NCI-H1092 (cell line): Measurements from ENCODE around the gene FURIN.
"Not testable (repeated sequence)": the region's sequence is repeated elsewhere in the genome, so short reads cannot be mapped to it uniquely, and the experiment has no call there.

Source experiments
- DNase-seq: peaks from one replicate; lab custom pipeline; 2025; lab: John Stamatoyannopoulos, UW

The FURIN gene

DNA sequence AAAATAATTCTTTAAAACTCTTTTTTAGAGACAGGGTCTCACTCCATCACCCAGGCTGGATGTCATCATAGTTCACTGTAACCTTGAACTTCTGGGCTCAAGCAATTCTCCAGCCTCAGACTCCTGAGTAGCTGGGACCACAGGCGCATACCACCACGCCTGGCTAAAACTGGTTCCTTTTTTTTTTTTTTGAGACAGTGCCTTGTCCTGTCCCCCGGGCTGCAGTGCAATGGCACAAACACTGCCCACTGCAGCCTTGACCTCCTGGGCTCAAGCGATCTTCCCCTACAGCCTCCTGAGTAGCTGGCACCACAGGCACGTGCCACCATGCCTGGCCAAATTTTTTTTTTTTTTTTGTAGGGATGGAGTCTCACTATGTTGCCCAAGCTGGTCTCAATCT, 23.7 kb upstream of the FURIN start:
- DNase-seq = no peak

DNA sequence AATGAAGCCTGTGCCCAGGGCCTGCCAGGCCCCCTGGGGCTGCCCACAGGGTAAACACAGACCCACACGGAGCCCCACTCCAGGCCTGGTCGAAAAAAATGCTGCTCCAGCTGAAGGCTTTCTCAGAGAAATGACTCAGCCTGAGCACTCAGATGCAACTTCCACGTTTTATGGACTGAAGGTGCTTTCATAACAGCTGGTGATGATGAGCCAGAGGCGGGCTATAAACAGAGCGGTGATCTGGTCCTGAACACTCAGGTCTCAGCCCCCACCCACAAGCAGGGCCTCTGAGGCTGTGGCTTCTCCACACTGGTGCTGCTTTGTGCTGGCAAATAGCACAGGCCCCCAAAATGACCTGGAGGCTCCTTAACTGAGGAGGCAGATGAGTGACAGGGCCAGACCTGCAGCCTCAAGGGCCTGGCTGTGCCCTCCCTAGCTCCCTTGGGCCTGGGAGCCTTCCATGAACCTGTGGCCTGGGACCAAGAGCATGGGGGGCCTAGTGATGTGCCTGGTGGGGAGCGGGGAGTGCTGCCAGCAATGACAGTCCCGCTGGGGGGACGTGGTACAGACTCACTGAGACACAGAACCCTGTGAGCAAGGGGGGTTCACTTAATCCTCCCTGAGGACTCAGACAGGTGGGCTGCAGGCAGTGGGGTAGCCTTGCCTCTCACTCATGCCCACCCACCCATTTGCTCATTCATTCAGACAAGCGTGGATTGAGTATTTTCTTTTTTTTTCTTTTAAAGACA, 23.0 kb upstream of the FURIN start:
- no peak for DNase-seq

DNA sequence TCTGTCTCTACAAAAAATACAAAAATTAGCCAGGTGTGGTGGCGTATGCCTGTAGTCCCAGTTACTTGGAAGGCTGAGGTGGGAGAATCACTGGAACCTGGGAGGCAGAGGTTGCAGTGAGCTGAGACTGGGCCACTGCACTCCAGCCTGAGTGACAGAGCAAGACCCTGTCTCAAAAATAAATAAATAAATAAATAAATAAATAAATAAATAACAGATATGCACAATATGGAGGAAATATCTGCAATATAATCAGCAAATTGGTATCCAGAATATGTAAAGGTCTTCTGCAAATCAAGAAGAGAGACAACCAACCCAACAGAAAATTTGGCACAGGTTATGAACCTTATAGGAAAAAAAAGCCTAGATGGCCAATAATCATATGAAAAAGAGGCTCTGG, 19.0 kb upstream of the FURIN start:
- DNase-seq = not testable (repeated sequence)

DNA sequence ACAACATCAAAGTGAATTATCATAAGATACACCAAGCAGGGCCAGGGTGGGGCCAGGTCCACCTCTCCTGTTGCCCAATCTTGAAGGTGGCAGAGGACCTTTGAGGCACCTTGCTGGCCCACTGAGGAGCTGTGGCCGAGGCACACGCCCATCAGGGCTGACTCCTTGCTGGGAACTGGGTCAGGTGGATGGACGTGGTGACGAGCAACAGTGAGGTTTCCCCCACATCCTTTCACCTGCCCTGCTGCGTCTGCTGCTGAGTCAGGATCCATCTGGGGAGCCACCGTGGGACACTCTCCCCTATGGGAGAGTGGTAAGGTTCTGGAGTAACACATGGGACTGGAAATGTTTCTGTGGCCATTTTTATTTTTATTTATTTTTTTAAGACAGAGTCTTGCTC, 17.3 kb upstream of the FURIN start:
- DNase-seq = no peak

DNA sequence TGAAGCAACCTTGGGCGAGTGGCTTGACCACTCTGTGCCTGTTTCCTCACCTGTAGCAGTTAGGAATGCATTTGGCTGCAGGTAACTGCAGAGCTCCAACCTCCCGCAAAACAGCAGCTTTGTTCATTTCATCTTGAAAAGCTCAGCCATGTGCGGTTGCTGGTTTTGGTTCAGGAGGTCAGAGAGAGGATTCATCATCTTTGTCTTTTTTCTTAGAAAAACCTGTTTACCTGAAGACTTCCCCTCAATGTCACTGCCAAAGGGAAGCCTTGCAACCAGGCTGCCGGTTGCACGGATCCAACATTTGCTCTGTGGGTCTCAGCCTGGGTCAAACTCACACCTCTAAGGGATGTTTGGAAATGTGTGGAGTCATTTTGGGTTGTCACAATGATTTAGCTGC, 16.4 kb upstream of the FURIN start:
- no peak for DNase-seq

DNA sequence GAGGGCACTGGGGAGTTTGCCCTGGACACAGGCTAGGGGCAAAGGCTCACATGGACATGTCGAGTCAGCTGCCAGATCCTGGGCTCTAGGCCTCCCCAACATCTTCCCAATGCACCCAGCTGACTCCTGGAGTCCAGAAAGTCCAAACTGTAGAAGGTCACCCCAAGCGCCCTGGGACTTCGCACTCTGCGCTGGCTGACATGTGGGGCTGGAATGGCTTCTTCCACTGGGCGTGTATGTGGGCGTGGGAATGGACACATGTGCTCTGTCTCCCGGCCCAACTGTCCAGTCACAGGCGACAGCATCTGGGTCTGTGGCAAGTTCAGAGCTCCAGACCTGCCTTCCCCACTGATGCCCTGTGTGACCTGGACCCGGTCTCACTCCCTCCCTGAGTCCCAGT, 13.2 kb upstream of the FURIN start:
- no peak for DNase-seq

DNA sequence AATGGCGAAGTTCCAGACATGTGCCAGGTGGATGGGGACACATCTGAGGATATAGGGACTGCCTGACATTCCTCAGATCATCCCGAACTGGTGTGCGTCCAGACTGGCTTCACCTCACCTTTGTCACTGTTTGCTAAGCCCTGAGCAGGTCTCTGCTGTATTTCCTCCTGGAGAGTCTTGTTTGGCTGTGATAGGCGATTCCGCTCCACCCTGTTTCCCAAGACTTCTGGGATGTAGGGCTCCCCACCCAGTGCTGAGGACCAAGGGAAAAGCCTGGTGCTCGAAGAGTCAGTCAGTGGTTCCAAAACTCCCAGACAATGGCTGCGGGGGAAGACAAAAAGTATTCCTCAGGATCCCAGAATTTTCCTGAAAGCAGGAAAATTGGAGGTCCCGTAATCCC, 11.1 kb upstream of the FURIN start:
- DNase-seq = no peak

DNA sequence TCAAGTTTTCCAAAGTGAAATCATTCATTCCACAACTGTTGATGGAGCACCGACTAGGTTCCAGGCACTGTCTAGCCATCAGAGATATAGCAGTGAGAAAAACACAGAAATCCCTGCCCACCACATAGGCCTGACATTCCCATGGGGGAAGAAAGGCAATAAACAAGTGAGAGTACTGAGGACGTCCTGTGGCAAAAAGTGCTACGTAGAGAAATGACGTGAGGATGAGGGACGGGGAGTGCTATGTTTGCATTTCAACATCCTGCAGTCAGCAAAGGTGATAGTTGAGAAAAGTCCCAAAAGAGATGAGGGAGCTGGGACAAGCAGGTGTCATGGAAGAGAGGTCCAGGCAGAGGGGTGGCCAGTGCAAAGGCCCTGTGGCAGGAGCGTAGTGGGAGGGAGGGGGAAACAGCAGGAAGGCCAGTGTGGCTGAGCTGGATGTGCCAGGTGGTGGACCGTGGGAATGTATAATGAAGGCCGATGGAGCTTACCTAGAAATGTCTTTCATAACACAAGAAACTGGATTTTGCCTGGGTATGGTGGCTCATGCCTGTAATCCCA, 10.4 kb upstream of the FURIN start:
- DNase-seq = no peak

DNA sequence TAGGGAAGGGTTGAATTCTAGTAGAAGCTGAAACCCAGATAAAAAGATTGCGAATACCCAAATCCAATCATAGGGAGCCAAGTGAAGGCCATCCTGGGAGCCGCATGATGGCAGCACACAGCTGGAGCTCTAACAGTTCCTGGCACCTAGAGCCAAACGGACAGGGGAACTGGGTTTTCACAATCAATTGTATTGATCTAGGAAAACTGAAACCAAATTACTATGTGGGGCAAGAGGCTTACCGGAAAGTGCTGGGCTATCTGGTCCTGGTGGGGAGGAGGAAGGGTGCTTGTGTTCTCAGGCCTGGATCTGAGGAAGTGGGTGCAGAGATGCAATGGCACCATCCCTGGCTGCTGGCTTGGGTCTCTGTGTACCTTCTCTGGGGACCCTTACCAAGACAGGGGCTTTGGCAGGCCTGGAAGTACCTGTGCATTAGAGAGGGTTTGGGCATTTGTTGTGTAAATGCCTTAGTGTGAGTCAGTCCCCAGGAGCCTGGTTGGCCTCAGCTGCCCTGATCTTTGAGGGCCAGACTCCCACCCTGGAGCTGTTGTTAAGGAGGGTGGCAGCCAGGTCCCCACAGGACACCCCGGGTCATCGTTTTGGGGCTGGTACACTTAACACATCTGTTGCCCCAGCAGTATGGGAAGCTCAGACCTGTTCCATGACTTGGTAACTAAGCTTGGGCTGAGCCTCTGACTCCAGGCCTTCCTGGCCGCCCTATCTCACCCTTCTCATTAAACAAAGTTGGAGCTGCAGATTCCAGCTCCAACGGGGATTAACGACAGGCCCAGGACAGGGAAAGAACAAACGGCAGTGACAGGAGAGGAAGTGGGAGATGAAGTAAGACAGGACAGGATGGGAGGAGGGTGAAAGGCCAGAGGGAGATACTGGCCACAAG, 8.9 kb upstream of the FURIN start:
- no peak for DNase-seq

DNA sequence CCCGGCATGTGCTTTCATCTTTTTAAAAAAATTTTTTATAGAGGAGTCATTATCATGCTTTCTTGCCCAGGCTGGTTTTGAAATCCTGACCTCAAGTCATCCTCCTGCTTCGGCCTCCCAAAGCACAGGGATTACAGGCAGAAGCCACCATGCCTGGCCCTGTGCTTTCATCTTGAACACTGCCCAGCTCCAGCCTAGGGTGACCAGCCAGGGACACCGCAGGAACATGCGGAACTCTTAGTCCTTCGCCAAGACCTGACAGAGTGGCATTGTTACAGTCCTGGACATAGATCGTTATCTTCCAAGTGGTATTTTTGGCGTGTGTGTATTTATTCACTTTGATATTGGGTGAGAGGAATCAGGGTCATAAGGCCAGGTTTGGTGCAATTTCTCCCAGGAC, 7.9 kb upstream of the FURIN start:
- DNase-seq = no peak

DNA sequence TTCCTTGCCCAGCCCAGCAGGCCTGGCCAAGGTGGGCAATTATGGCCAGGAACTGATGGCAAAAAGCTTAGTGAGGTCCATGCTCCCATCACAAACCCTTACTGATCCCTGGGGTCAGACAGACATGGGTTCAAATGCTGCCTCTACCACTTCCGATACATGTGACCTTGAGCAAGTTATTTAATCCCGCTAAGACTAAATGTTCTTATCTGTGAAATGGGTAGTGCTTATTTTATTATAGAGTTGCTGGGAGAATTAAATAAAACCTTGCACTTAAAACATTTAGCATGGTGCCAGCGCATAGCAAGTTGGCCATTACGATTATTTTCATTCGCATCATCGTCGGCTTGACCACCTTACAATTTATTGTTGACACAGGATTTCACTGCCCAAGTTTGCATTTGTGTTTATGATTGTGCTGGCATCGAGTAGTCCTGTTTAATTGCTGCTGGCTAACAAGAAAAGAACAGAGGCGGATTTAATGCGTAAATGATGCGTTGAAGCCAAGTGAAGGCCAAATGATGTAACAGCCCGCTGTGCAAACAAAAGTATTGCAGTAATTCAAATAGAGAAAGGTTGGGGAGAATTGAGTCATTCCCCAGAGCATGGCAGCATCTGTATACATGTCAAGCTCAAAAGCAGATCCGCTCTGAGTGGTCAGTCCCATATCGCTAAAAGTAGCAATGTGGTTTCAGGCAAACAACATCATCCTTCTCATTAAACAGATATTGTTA, 7.3 kb upstream of the FURIN start:
- DNase-seq = peak; percentile 48

DNA sequence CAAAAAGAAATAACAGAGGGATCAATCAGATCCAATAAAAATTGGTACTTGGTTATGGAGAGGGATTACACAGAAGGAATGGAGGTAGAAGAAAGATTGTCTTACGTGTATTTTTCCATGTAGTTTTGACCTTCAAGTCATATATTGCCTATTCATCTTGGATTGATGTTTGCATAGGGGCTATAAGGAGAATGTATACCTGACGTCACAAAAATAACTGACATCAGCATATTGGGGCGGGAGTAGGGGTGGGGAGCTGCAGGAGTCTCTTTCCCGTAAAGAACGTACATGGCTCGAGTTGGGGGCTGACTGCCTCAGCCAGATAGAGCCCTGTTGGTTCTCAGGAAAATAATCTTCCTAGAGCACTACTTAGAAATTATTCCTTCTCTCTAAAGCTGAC, 5.9 kb upstream of the FURIN start:
- DNase-seq = no peak

DNA sequence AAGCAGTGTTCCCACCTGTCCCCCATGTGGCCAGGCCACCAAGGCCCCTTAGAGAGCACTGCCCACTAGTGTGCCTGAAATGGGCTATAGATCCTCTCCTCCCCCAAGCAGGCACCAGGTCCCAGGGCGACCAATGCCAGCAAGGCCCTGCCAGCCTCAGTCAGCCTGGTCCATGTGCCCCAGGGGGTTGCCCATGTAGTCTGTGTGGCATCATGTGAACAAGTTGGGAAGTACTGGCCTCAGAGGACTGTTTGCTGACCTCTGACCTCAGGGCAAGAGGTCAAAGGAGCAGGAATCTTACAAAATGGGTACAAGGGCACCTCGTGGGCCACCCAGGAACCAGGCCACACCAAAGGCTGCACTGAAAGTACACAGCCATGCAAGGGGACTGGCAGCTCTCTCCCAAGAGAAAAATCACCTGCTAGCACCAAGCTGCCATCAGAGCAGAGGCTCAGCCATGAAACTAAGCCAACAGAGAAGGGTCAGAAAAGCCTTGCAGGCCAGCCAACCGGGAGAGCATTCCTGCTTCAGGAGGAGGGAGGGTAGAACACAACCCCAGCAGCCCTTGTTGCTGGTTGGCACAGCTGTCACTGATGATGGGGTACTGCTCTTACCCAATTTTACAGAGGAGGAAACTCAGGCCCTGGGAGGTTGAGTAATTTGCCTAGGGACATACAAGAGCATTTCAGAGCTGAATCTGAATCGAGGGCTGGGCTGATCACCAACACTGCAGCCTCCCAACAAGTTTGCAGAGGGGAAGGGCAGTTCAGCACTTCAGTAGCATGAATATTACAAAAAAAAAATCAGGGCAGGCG, 5.2 kb upstream of the FURIN start:
- no peak for DNase-seq

DNA sequence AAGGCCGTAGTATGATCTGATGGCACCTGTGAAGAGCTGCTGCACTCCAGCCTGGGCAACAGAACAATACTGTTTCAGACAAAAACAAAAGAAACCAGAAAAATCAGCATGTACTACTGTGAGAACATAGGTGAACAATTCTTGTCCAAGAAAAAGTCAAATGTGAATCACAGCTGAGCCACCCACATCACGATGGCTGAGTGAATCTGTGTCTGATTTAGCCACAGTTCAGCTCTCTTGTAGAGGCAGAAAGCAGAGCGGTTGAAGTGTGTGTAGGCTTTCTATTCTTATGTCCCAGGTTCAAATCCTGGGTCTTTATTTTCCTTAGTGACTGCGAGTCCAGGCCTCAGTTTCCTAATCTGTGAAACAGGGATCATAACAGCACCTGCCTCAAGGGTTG, 4.4 kb upstream of the FURIN start:
- DNase-seq = no peak

DNA sequence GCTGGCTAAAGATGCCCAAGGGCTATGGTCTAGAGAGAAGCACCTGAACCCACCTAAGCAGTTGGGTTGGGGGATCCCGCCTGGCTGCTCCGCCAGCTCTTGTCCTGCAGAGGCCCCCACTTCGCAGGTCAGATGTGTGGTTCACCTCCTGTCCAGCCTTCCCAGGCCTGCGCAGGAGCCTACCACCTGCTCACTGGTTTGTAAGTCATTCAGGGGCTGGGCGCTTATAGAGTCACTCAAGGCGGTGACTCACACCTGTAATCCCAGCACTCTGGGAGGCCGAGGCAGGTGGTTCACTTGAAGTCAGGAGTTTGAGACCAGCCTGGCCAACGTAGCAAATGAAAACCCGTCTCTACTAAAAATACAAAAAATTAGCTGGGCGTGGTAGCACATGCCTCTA, 3.9 kb upstream of the FURIN start:
- DNase-seq = no peak

DNA sequence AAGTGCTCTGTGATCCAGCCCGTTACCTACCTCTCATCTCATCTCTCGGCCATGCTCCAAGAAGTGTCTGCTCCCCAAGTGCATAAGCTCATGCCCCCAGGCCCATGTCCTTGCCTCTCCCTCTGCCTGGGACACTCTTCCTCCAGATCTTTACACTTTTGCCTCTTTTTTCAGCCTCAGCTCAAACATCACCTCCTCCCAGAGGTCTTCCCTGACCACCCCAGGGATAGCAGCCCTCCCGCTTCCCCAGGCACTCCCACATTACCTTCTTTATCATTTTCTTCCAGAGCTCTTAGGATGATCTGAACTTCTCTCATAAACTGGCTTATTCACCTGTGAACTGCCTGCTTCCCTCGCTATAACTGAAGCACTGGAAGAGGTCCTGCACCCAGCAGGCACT, 2.7 kb upstream of the FURIN start:
- DNase-seq = no peak

DNA sequence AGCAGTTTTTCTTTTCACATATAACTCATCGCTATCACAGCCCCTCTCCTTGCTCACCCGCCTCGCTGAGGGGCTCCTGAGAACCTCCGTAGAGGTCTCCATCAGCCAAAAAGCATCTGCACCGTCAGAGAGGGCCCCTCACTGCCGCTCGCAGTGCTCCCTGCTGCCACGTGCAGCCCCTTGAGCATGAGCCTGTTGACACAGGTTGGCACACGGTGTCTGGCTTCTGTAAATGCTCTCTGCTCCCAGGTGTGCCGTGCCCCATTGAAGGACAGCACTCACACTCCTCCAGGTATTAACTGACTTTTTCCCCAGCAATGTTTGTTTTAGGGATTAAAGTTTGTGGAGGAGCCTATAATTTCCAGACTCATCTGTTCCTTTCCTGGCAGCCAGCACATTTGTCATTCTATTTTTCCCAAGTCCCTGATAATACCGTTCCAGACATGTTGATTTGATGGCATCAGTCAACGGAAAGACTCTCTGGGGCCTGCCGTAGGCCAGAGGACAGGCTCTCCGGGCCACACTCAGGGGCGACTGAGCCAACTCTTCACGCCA, 2.1 kb upstream of the FURIN start:
- no peak for DNase-seq

DNA sequence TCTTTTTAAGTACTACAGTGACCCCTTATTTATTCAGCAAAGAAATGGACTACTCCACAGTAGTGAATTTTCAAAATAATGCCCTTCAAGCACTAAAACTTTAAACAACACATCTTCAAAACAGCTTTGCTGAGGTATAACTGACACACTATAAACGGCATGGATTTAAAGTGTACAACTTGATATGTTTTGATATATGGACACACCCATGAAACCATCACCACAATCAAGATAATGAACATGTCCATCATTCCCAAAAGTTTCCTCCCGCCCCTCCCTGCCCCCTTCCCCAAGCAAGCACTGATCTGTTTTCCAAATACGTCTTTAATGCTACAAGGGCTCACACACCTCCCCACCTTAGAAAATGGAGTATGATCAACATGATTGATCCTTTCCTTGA, 1.6 kb upstream of the FURIN start:
- DNase-seq = no peak

DNA sequence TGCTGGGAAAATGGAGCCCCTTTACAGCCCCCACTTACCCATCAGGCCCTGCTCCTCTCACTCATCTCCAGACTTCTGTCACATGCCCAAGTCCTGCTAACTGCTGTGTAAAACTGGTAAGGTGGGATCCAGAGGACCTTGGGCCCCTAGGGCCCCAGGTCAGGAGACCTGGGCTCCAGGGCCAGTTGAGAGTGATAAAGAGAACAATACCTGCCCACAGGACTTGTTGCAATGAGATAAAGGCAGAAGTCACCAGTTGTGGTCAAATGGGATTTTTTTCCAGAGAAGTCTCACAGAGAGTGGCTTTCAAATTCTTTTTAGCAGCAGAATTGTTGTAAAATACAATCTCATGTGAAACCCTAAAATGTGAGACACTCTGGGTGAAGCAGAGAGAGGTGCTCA, 753 bp downstream of the FURIN start:
- DNase-seq = no peak

DNA sequence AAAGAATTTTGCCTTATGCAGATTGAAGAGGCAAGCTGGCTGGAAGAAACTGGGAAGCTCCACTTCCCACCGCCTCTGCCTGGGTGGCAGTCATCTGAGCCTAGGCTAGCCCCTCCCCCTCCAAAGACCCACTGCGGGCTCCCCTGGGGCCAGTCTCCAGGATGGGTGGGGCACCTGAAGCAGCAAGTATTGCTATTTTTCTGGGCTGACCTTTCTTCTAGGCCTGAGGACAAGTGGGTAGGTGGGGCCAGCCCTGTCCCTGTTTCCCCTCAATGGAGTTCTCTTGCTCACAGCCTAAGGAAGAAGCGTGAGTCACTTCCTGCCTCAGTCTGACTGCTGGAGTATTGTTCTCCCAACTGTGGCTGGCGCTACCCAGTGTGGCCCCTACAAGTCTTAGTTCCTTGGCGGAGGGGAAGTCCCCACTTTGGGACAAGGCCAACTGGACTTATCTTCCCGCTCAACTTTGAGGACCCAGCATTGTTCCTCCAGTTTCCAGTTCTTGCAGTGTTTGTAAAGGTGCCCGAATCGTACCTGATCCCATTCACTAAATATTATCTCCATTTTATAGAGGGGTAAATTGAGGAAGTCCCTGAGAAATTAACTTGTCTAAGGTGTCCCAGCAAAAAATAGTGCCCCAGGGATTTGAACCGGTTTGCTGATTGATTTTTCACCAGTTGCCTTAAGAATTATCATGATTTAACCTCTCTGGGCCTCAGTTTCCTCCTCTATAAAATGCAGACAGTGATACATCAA, 1.4 kb downstream of the FURIN start:
- DNase-seq = no peak
